T-helper 2 cell treated with Interferon-gamma antibody and Interleukin-4, amounts not matched to agents 100 ng/mL and 5 ng/mL, for 36 hours (primary cell): ENCODE results near the gene HOXC12. TPM values are rescaled to one million over a fixed set of nuclear protein-coding genes. Genes with fewer than 3 reads are reported as not detected.

Experiments used
- intact Hi-C: fragments of 100-400 bp; cut with micrococcal nuclease; formaldehyde crosslinking; loops from one replicate; pipeline ENCODE4 v1.15.1; 2023
- total RNA-seq: library from RNA; stranded (reverse); gene quantifications from 2 replicates; pipeline ENCODE4 v1.2.3, GENCODE V29; 2022

HOXC12 gene
- total RNA-seq, 1 donor from 2014 or later: not detected

GRCh38 chr12:53971129-53971528, 16.4 kb downstream of the HOXC12 start:
- intact Hi-C loops: no loop called here

GRCh38 chr12:53971686-53972085, 17.0 kb downstream of the HOXC12 start:
- intact Hi-C loops: no loop called here

GRCh38 chr12:53972152-53972702, 17.5 kb downstream of the HOXC12 start:
- intact Hi-C loops: no loop called here

- intact Hi-C loops: no loop called here
Measured at GRCh38 chr12:53972722-53973235, 18.1 kb downstream of the HOXC12 start, which contains the start of gene HOXC11. HOXC11 (plus strand) TSS chr12:53973126; CDS start chr12:53973242, 116 bp downstream.

- intact Hi-C loops: loop anchor here (2.0 kb wide), 1 partner anchor 21 kb away; no protein-coding TSS in a partner anchor
Measured at GRCh38 chr12:53973236-53974042, 18.7 kb downstream of the HOXC12 start.

- intact Hi-C loops: loop anchor here (2.0 to 5.0 kb wide), 2 partner anchors 22 to 37 kb away; partner anchors contain the start of gene HOXC13
Measured at GRCh38 chr12:53974084-53975063, 19.7 kb downstream of the HOXC12 start, which contains the start of gene HOTAIR. HOTAIR (minus strand) TSS chr12:53974954.

GRCh38 chr12:53975064-53975471, 20.4 kb downstream of the HOXC12 start:
- intact Hi-C loops: loop anchor here (2.0 to 5.0 kb wide), 2 partner anchors 22 to 38 kb away; partner anchors contain the start of gene HOXC13

- intact Hi-C loops: loop anchor here (2.0 to 5.0 kb wide), 2 partner anchors 23 to 38 kb away; partner anchors contain the start of gene HOXC13
Measured at GRCh38 chr12:53975479-53976152, 20.9 kb downstream of the HOXC12 start.

GRCh38 chr12:53976172-53976822, 21.6 kb downstream of the HOXC12 start:
- intact Hi-C loops: loop anchor here (5.0 kb wide), 1 partner anchor 39 kb away; the partner anchor contains the start of gene HOXC13

- intact Hi-C loops: loop anchor here (5.0 kb wide), 1 partner anchor 40 kb away; the partner anchor contains the start of gene HOXC13
Measured at GRCh38 chr12:53976823-53977595, 22.3 kb downstream of the HOXC12 start.

- intact Hi-C loops: loop anchor here (5.0 kb wide), 1 partner anchor 41 kb away; the partner anchor contains the start of gene HOXC13
Measured at GRCh38 chr12:53977596-53978445, 23.1 kb downstream of the HOXC12 start.

- intact Hi-C loops: loop anchor here (5.0 kb wide), 1 partner anchor 41 kb away; the partner anchor contains the start of gene HOXC13
Measured at GRCh38 chr12:53978477-53979356, 24.0 kb downstream of the HOXC12 start.

GRCh38 chr12:53980104-53980801, 25.6 kb downstream of the HOXC12 start:
- intact Hi-C loops: loop anchor here (5.0 kb wide), 1 partner anchor 52 kb away; the partner anchor contains the start of gene HOXC5

GRCh38 chr12:53980802-53981496, 26.2 kb downstream of the HOXC12 start:
- intact Hi-C loops: loop anchor here (5.0 kb wide), 1 partner anchor 51 kb away; the partner anchor contains the start of gene HOXC5
